GM19025 (cell line): ENCODE results near the gene PTP4A1.

Experiments
- ATAC-seq: cut with Tn5 transposase; IDR thresholded peaks from one replicate; pipeline ENCODE4 v1.9.1; 2021; ENCODE audit warnings: mild to moderate bottlenecking, low read depth, moderate library complexity; ENCODE audit not compliant: unreplicated experiment

PTP4A1 gene

GRCh38 chr6:63553900-63554299, 18.4 kb upstream of the PTP4A1 start:
- no peak for ATAC-seq

- ATAC-seq = no peak
These were observed 17.5 kb upstream of the PTP4A1 start for GRCh38 chr6:63554782-63555181.

- ATAC-seq = no peak
These were observed 15.9 kb upstream of the PTP4A1 start for GRCh38 chr6:63556369-63556768.

GRCh38 chr6:63558278-63558677, 14.0 kb upstream of the PTP4A1 start:
- peak; percentile 43 for ATAC-seq

- no peak for ATAC-seq
These were observed 11.4 kb upstream of the PTP4A1 start for GRCh38 chr6:63560801-63561287.

- no peak for ATAC-seq
These were observed 11.0 kb upstream of the PTP4A1 start for GRCh38 chr6:63561288-63561687.

- ATAC-seq = no peak
These were observed 9.0 kb upstream of the PTP4A1 start for GRCh38 chr6:63563235-63563634.

- no peak for ATAC-seq
These were observed 7.1 kb upstream of the PTP4A1 start for GRCh38 chr6:63565058-63565726.

- no peak for ATAC-seq
These were observed 6.3 kb upstream of the PTP4A1 start for GRCh38 chr6:63565727-63566596.

GRCh38 chr6:63567966-63568365, 4.3 kb upstream of the PTP4A1 start:
- ATAC-seq = no peak

- no peak for ATAC-seq
These were observed 778 bp upstream of the PTP4A1 start for GRCh38 chr6:63571361-63572043.

GRCh38 chr6:63572747-63573075, 431 bp downstream of the PTP4A1 start:
- no peak for ATAC-seq

GRCh38 chr6:63573076-63573898, 1.0 kb downstream of the PTP4A1 start:
- ATAC-seq = peak; percentile 41

GRCh38 chr6:63573899-63574553, 1.7 kb downstream of the PTP4A1 start:
- ATAC-seq = no peak

GRCh38 chr6:63574554-63574900, 2.2 kb downstream of the PTP4A1 start:
- no peak for ATAC-seq

- no peak for ATAC-seq
These were observed 4.0 kb downstream of the PTP4A1 start for GRCh38 chr6:63576147-63576772.

GRCh38 chr6:63576985-63577712, 4.9 kb downstream of the PTP4A1 start:
- ATAC-seq = no peak

GRCh38 chr6:63578757-63579156, 6.5 kb downstream of the PTP4A1 start:
- ATAC-seq = no peak
